IPS-15b (cell line): ENCODE data around the gene TMEM119.

Experiments
- H3K27me3 ChIP-seq: one replicate; pipeline ENCODE4 v1.6.1; 2013; ENCODE audit warnings: low read length; ENCODE audit not compliant: control insufficient read depth, insufficient read depth
- H3K36me3 ChIP-seq: one replicate; pipeline ENCODE4 v1.6.1; 2013; ENCODE audit warnings: low read length; ENCODE audit not compliant: control insufficient read depth, insufficient read depth
- H3K4me1 ChIP-seq: one replicate; pipeline ENCODE4 v1.6.1; 2013; ENCODE audit warnings: mild to moderate bottlenecking, low read length; ENCODE audit not compliant: control insufficient read depth, insufficient read depth
- H3K4me3 ChIP-seq: one replicate; pipeline ENCODE4 v1.5.1; 2013; ENCODE audit warnings: low read depth, low read length
- H3K9ac ChIP-seq: one replicate; pipeline ENCODE4 v1.6.1; 2013; ENCODE audit warnings: low read depth, mild to moderate bottlenecking, low read length
- H3K9me3 ChIP-seq: one replicate; pipeline ENCODE4 v1.6.1; 2013; ENCODE audit warnings: mild to moderate bottlenecking, low read length; ENCODE audit not compliant: control insufficient read depth, insufficient read depth

TMEM119 gene

GRCh38 chr12:108600702-108601007, 2.8 kb upstream of the TMEM119 start:
- H3K9me3 ChIP-seq: no peaks in the 10 kb centered on the region
- no peaks in the 10 kb centered on the region for H3K27me3 ChIP-seq
- no peaks in the 10 kb centered on the region for H3K36me3 ChIP-seq
- H3K4me1 ChIP-seq: peaks cover 2% of the 10 kb centered on the region
- no peak overlapping the region for H3K9ac ChIP-seq
- H3K4me3 ChIP-seq: no peak overlapping the region

GRCh38 chr12:108599948-108600701, 2.2 kb upstream of the TMEM119 start:
- Histone ChIP-seq H3K9ac (no peak overlapping the region), H3K36me3 (no peaks in the 10 kb centered on the region), H3K27me3 (no peaks in the 10 kb centered on the region), H3K4me1 (peaks cover 2% of the 10 kb centered on the region), H3K4me3 (no peak overlapping the region), H3K9me3 (no peaks in the 10 kb centered on the region)

DNA sequence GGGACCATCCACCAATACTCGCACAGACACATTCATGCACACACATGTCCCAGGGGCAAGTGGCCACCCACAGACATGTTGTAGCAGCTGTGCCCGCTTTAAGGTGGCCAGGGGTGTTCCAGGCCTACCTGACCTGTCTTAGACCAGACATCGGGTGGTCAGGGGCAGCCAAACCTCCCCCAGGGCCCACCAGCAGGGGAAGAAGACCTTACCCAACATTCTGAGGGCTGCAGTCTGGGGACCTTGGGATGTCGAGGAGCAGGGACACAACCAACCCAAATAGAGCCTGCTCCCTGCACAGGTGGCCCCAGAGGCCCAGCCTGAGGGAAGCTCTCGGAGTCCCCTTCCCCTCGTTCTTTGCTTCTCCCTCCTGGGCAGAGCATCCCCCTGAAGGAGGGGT, 1.7 kb upstream of the TMEM119 start:
- no peak overlapping the region for H3K9ac ChIP-seq
- H3K4me3 ChIP-seq: no peak overlapping the region
- H3K27me3 ChIP-seq: no peaks in the 10 kb centered on the region
- no peaks in the 10 kb centered on the region for H3K9me3 ChIP-seq
- no peaks in the 10 kb centered on the region for H3K36me3 ChIP-seq
- peaks cover 2% of the 10 kb centered on the region for H3K4me1 ChIP-seq

DNA sequence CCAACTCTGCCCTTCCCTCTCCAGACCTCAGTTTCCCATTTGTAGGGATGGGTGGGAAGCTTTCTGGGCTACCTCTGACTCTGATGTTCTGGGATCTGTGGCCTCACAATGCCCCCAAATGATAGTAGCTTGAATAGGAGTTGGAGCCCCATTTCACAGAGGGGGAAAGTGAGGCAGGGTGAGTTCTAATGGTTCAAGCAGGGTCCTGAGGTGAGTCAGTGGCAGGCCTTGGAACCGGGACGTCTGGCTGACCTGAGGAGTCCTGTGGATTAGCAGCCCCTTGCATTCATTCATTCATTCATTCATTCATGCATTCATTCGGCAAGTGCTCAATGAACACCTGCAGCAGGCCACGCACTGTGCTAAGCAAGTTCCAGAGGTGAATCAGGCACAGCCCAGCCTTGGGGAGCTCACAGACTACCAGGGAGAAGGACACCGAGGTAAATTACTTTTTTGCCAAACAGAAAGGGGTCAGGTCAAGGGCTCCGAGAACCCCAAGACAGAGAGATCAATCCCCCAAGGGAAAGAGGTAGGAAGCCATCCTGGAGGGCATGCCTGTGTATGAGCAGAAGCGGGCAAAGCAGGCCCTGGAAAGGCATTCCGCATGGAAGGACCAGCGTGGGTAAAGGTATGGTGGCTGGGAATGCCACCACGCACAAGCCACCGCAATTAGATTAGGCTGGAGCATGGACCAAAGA, 818 bp upstream of the TMEM119 start:
- H3K36me3 ChIP-seq: no peaks in the 10 kb centered on the region
- H3K9ac ChIP-seq: no peak overlapping the region
- no peaks in the 10 kb centered on the region for H3K4me1 ChIP-seq
- no peaks in the 10 kb centered on the region for H3K9me3 ChIP-seq
- no peak overlapping the region for H3K4me3 ChIP-seq
- H3K27me3 ChIP-seq: no peaks in the 10 kb centered on the region

- H3K4me1 ChIP-seq: no peaks in the 10 kb centered on the region
- H3K36me3 ChIP-seq: no peaks in the 10 kb centered on the region
- no peaks in the 10 kb centered on the region for H3K27me3 ChIP-seq
- no peak overlapping the region for H3K4me3 ChIP-seq
- no peaks in the 10 kb centered on the region for H3K9me3 ChIP-seq
- no peak overlapping the region for H3K9ac ChIP-seq
Measured at GRCh38 chr12:108596854-108597558, 878 bp downstream of the TMEM119 start.

- H3K36me3 ChIP-seq: no peaks in the 10 kb centered on the region
- H3K9me3 ChIP-seq: no peaks in the 10 kb centered on the region
- no peak overlapping the region for H3K9ac ChIP-seq
- H3K27me3 ChIP-seq: no peaks in the 10 kb centered on the region
- no peak overlapping the region for H3K4me3 ChIP-seq
- H3K4me1 ChIP-seq: no peaks in the 10 kb centered on the region
Measured at GRCh38 chr12:108595711-108596647, 1.9 kb downstream of the TMEM119 start.

DNA sequence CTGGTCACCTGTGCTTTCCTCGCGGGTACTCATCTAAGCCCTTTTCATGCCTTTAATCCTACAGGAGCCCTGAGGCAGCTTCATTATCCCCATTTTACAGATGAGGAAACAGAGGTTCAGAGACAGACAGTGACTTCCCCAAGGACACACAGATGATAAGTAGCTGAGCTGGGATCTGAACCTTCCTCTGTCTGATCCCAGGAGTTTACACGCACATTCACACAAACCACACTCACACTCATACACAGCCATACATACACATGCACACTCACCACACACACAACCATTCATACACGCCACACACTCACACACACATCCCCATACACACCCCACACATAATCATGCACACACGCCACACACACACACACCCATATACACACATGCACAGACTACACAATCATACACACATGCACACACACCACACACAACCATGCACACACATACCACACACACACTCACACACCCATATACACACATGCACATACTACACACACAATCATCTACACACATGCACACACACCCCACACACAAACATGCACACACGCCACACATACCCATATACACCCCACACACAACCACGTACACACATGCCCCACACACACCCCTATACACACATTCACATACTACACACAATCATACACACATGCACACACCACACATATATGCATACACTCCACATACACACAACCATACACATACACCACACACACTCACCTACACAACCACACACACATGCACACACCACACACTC, 2.7 kb downstream of the TMEM119 start:
- H3K9me3 ChIP-seq: no peaks in the 10 kb centered on the region
- H3K27me3 ChIP-seq: no peaks in the 10 kb centered on the region
- H3K4me1 ChIP-seq: no peaks in the 10 kb centered on the region
- H3K9ac ChIP-seq: no peak overlapping the region
- H3K36me3 ChIP-seq: no peaks in the 10 kb centered on the region
- H3K4me3 ChIP-seq: no peak overlapping the region

DNA sequence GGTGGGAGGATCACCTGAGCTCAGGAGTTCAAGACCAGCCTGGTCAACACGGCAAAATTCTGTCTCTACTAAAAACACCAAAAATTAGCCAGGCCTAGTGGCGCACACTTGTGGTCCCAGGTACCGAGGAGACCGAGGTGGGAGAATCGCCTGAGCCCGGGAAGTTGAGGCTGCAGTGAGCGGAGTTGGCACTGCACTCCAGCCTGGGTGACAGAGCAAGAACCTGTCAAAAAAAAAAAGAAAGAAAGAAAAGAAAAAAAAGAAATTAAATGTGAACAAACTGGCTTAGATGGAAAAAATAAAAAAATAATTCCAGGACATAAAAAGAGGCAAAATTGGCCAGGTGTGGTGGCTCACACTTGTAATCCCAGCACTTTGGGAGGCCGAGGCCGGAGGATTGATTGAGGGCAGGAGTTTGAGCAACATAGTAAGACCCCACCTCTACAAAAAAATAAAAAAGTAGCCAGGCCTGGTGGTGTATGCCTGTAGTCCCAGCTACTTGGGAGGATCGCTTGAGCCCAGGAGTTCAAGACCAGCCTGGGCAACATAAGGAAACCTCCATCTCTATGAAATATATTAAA, 3.5 kb downstream of the TMEM119 start:
- H3K9ac ChIP-seq: no peak overlapping the region
- H3K4me3 ChIP-seq: no peak overlapping the region
- H3K36me3 ChIP-seq: no peaks in the 10 kb centered on the region

DNA sequence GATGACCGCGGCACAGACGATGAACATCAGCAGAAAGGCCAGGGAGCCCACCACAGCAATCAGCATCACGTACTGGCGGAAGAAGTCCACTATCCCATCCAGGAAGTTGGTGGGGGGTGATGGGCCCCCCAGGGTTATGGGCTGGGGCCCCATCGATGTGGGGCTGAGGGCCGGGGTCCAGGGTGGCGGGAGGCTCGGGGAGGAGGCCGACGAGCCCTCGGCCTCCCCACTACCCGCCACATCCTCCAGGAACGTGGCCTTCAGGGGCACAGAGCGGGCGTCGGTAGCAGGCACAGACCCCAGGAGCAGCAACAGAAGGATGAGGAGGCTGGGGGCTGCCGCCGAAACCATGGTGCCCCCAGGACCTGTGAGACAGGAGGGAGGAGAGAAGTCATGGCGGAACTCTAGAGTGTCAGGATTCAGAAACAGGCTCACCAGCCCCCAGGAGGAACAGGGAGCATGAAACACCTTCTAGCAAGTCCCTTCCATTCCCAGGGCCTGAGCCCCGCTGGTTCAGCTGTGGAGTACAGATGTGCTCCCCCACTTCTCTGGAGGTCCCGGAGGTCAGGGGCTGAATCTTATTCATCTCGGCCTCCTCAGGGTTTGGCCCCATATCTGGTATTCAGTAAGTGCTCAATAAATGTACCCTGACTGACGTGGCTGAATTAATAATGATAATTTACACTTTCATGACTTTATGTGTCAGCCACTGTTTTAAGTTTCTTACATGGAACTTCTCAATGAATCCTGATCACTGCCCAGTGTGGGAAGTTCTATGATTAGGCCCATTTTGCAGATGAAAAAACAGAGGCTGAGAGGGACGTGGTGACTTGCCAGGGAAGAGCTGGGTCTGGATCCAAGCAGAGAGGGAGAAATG, 5.6 kb downstream of the TMEM119 start:
- H3K27me3 ChIP-seq: no peaks in the 10 kb centered on the region
- H3K36me3 ChIP-seq: no peaks in the 10 kb centered on the region
- no peaks in the 10 kb centered on the region for H3K9me3 ChIP-seq
- peaks cover 6% of the 10 kb centered on the region for H3K4me1 ChIP-seq
- no peak overlapping the region for H3K4me3 ChIP-seq
- no peak overlapping the region for H3K9ac ChIP-seq

More for the DNA sequence above, 3.5 kb downstream of the TMEM119 start:
- H3K4me1 ChIP-seq: peaks cover 2% of the 10 kb centered on the region
- H3K27me3 ChIP-seq: no peaks in the 10 kb centered on the region
- no peaks in the 10 kb centered on the region for H3K9me3 ChIP-seq
